Fibroblast of pulmonary artery (primary cell): Measurements from ENCODE around the gene NEK2.

ENCODE experiments used
- DNase-seq: peaks from one replicate; pipeline ENCODE4 v3.0.0-alpha.2; 2010; ENCODE audit warnings: low read depth
- H3K4me3 ChIP-seq: replicated peaks from 2 replicates; pipeline ENCODE4 v1.5.1; 2011; ENCODE audit warnings: low read depth, mild to moderate bottlenecking, control low read depth, low read length, moderate library complexity
- CTCF ChIP-seq: IDR thresholded peaks from 2 replicates; pipeline ENCODE4 v1.5.1; 2011; ENCODE audit warnings: mild to moderate bottlenecking, control low read depth, low read length, inconsistent platforms; ENCODE audit errors: missing control alignments

NEK2 gene

GRCh38 chr1:211623515-211623914 is 51.9 kb downstream of the NEK2 start:
- no peak overlapping the region for H3K4me3 ChIP-seq
- TF ChIP-seq CTCF = no peak
- no peak for DNase-seq

- no peak overlapping the region for H3K4me3 ChIP-seq
Observed at GRCh38 chr1:211621447-211622198, 53.8 kb downstream of the NEK2 start.

GRCh38 chr1:211620097-211620496 is 55.3 kb downstream of the NEK2 start:
- DNase-seq = no peak
- no peak overlapping the region for H3K4me3 ChIP-seq
- no peak for TF ChIP-seq CTCF

More at GRCh38 chr1:211621447-211622198, 53.8 kb downstream of the NEK2 start:
- peak; percentile 63 for DNase-seq
- TF ChIP-seq CTCF = no peak

- H3K4me3 ChIP-seq = no peak overlapping the region
- no peak for DNase-seq
- TF ChIP-seq CTCF = no peak
Observed at GRCh38 chr1:211619033-211619996, 56.1 kb downstream of the NEK2 start.

GRCh38 chr1:211616965-211617297 is 58.5 kb downstream of the NEK2 start:
- TF ChIP-seq CTCF = no peak
- no peak for DNase-seq
- no peak overlapping the region for H3K4me3 ChIP-seq

GRCh38 chr1:211616231-211616964 is 59.0 kb downstream of the NEK2 start:
- H3K4me3 ChIP-seq = no peak overlapping the region
- peak; percentile 80 for DNase-seq
- no peak for TF ChIP-seq CTCF
